HG02870 (cell line): ENCODE results near the gene CTBP1.
"Not testable (repeated sequence)": the region's sequence is repeated elsewhere in the genome, so short reads cannot be mapped to it uniquely, and the experiment has no call there.

Experiments used
- ATAC-seq: cut with Tn5 transposase; IDR thresholded peaks from one replicate; pipeline ENCODE4 v1.9.1; 2021; ENCODE audit warnings: mild to moderate bottlenecking, moderate library complexity; ENCODE audit not compliant: unreplicated experiment

CTBP1 gene

DNA sequence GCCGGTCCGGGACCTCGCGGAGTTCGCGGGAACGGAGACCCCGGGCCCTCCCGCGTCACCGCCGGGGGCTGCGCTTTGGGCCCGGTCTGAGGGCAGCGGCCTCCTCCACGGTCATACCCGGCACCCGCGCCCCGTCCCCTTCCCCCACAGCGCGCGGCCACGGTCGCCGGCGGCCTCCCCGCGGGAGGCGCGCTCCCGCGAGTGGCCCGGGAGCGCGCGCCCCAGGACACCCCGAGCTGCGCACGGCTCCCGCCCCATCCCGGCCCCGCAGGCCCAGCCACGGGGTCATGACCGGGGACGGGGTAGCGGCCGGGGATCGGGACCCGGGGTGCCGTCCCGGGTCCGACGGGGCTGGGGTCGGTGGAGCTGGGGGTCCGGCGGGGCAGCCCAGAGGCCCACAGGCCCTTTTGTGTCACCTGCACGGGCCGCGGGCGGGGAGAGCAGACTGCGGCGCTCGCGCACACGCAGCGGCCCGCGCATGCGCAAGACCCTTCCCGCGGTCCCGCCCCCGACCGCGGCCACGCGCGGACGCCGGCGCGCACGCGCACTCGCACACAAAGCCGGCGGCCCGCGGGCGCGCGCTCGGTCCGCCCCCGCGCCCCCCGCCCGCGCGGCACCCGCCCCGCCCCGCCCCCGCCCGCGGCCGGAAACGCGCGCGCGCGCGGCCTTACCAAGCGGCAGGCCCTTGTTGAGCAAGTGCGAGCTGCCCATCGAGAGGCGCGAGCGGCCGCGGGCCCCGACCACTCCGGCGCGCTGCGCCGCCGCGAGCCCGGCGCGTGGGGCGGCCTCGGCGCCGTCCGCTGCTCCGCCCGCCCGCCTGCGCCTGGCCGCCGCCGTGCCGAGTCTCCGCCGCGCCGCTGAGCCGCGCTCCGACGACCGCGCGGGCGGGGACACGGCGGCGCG is at the start of gene CTBP1:
Gene CTBP1 (minus strand): TSS at position 886 of the 903 bp plus-strand sequence. CDS start 7,799 bp downstream, outside the sequence.
- ATAC-seq: peak; percentile 34

DNA sequence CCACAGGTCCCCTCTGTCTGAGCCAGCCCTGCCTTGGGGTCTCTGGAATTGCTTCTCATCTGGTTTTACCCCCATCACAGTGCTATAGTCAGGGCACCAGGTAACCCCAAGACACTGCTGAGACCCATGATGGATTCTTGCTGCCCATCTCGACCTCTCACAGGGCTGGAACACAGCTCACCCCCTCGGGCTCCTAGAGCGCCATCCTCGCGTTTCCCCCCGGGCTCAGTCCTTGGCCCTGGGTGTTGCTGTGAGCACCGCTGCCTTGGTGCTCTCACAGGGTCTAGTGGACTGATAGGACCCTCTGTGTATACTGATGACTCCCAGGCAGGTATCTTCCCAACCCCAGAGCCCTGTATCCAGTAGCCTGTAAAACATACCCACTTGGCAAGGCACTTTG is 49.5 kb upstream of the CTBP1 start:
- no peak for ATAC-seq

DNA sequence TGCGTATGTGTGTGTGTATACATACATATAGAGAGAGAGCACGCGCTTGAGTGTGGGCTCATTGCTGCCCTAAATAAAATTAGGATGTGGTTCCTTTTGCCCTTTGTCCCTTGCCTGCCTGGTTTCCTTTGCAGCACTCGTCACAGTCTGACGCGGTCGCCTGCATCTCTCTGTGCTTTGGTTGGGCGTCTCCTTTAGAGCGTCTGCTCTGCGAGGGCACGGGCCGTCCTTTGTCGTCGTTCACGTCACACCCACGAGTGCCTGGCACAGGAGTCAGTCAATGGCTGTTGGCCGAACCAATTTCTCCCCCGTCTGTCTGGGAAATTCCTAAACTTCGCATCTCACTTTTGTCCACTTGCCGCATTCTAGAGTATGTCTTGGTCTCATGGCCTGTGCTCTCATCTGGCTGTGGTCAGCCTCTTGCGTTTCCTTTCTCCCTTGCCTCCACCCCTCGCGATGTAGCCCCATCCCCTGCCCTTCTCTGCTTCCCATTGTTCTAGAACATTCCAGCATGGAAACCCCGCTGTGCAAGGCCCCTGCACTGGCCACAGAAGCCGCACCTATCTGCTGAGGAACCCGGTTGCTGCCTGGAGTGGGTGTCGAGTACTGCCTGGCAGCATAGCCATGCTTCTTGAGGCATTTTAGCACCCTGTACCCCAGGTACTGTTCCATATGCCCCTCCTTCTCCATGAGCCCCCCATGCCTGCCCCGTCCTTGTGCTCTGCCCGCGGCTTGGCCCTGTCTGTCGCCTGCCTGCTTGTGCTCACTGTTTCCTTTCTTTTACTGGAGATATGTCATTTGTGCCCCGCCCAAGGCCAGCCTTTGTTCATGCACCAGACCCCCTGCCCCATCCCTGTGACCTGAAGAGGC is 48.8 kb upstream of the CTBP1 start:
- no peak for ATAC-seq

DNA sequence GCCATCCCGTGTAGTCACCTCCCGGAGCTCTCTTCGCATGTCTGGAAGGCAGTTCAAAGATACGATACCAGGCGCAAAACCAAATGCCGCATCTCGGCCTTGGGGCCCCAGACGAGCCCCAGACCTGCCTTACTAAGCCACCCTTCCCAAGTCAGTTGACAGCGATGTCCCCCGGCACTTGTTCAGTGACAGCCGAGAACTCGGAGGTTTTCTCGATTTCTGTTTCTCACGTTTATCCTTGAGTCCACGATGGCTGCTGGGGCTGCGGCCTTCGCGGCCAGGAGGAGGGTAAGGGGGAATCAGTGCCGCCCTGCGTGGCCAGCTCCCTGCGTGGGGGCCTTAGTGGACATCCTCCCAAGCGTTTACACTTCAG is 48.1 kb upstream of the CTBP1 start:
- ATAC-seq: no peak

DNA sequence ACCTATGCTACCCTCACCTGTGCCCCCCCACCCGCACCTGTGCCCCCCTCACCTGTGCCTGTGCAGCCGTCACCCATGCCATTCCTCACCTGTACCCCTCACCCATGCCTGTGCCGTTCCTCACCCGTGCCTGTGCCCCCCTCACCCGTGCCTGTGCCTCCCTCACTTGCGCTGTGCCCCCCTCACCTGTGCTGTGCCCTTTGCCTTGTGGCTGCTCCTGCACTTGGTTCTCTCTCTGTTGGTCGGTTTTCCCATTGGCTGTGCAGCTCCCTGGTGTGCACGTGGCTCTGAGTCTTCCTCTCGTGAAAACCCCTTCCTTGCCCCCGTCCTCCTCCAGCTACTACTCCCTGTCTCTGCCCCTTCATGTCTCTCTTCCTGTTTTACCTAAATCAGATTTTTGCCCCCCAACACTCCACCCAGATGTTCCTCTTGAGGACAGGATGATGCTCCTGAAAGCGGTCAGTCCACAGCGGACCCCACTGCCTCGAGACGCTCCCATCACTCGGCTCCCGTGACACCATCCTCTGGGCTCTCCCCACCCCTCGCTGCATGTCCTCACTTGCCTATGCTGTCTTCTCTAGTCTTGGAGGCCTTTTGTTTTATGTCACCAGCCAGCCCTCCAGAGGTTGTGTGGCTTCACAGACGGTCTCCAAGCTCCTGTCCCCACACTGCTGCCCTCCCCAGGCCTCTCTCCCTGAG is 47.5 kb upstream of the CTBP1 start:
- no peak for ATAC-seq

DNA sequence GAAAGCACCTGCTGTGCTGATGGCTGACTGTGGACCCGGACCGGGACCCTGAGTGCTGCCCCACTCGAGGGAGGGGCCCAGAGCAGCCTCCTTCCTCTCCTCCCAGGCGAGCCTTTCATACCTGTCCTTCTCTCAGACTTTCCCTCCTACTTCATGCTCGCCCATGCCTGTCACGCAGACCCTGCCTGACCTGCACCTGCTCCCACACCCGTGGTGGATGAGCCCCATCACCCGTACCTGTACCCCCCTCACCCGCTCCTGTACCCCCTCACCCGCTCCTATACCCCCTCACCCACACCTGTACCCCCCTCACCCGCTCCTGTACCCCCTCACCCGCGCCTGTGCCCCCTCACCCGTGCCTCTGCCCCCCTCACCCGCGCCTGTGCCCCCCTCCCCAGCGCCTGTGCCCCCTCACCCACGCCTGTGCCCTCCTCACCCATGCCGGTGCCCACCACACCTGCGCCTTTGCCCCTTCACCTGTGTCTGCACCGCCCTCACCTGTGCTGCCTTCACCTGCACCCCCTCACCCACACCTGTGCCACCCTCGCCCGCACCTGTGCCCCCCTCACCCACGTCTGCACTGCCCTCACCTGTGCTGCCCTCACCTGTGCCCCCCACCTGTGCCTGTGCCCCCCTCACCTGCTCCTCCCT is 46.6 kb upstream of the CTBP1 start:
- no peak for ATAC-seq

DNA sequence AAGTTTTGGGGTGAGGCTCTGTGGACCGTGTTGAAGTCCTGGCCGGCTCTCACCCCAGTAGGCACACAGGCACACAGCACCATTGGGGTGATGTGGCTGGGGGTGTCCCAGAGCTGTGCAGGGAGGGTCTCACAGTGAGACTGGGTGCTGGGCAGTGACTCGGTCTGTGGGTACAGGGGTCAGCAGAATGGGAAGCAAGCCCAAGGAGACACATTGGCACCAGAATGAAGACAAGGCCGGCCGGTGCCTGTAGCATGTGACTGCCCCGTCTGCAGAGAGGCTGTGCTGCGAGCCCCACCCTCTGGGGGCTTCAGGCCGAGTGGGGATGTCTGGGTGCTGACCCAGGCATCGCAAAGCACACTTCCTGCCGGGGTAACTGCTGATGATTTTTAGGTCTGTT is 46.0 kb upstream of the CTBP1 start:
- ATAC-seq: no peak

DNA sequence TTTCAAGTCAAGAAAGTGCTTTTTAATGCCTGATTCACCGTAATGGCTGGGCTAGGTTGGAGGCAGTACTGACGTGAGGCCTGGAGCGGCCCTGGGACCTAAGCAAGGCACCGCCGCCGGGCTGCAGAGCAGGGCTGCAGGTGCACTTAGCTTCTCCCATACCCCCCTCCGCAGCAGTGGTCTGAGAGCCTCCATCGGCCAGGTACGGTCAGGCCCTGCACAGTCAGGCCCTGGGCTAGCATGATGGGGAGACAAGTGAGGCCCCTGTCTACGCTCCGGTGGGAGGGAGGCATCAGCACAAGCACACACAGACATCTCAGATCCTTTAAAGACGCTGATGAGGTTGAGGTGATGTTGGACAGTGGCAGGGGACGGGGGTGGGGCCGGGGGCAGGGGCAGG is 45.5 kb upstream of the CTBP1 start:
- ATAC-seq: no peak

DNA sequence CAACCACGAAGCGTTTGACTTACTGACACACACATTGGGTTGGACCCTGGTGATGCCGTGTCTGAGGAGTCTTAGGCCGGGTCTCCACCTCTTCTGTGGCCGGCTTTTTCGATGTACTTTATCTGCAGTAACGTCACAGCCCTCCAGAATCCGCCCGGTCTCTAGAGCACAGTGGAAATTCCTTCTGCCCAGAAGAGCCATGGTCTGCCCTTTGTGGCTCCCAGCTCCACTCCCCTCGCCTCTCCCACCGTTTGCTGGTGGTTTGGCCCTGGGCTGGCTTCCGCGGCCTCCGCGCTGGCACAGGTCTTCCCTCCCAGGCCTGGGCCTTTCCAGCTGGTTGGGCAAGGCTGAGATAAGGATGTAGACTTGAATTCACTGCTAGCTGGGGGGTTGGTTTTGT is 45.1 kb upstream of the CTBP1 start:
- ATAC-seq: no peak

DNA sequence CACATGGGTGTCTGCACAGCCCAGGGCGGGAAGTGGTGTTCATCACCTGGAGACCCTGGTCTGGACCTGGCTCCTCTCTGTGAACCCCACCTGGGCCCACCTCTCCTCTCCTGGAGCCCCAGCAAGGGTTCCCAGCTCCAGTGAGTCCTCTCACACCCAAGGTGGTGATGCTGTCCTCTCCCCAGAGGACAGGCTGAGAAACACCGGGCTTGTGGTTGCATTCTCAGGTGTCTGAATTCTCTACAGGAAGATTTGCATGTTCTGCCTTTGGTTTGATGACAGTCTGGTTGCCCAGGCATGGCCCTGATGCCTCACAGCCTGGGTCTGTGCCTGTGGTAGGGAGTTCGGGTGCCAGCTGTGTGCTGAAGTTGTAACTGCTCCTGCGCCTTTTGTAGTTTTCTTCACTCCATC is 44.6 kb upstream of the CTBP1 start:
- no peak for ATAC-seq

DNA sequence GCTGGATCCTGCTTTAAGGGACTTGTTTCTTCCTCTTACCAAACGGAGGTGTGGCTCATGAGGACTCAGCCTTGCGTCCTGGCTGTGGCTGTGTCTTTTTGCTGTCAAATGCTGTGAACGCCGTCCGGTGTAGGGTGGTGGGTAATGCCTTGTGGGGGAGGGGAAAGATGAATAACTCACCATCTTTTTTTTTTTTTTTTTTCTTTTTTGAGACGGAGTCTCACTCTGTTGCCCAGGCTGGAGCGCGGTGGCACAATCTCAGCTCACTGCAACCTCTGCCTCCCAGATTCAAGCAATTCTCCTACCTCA is 43.7 kb upstream of the CTBP1 start:
- not testable (repeated sequence) for ATAC-seq

DNA sequence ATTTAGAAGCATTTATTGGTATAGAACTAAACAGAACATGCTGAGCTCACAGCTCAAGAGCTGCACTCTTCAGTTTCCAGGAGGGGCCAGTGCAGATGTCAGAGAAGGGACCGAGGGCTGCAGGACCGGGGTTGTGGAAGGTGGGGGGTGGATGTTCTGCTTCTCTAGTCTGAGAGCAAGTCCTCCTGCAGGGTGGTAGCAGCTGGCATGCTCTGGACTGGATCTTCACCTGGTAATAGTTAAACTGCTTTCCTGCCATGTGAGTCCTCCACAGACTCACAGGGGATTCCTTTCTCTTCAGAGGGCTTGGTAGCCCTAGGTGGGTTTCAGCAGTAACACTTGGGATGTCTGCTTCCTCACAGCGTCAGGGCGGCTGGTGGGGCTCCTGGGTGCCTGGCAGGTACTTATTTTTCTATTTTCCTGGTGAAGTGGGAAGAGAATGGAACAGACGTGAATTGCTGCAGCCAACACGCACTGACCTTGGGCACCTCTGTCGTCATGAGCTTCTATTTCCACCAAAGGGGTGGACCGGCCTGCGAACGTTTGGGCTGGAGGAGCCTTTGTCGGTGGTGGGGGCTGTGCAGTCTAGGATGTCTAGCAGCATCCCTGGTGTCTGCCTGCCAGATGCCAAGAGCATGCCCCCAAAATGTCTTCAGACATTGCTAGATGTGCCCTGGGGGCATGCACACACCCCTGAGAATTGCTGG is 43.2 kb upstream of the CTBP1 start:
- no peak for ATAC-seq

DNA sequence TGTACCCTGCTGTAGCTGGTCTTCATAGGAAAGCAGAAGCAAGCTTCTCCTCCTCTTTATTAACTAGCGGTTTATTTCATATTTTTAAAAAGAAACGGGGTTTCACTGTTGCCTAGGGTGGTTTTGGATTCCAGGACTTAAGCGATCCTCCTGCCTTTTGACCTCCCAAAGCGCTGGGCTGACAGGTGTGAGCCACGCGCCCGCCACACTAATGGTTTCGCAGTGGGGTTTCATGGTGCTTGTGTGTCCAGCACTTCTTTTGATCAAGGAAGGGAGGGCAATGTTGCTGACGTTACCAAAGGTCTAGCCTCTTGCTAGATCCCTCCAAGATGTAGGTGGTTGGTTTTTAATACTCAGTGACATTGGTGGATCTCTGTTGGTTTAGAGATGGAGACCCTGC is 42.2 kb upstream of the CTBP1 start:
- no peak for ATAC-seq

DNA sequence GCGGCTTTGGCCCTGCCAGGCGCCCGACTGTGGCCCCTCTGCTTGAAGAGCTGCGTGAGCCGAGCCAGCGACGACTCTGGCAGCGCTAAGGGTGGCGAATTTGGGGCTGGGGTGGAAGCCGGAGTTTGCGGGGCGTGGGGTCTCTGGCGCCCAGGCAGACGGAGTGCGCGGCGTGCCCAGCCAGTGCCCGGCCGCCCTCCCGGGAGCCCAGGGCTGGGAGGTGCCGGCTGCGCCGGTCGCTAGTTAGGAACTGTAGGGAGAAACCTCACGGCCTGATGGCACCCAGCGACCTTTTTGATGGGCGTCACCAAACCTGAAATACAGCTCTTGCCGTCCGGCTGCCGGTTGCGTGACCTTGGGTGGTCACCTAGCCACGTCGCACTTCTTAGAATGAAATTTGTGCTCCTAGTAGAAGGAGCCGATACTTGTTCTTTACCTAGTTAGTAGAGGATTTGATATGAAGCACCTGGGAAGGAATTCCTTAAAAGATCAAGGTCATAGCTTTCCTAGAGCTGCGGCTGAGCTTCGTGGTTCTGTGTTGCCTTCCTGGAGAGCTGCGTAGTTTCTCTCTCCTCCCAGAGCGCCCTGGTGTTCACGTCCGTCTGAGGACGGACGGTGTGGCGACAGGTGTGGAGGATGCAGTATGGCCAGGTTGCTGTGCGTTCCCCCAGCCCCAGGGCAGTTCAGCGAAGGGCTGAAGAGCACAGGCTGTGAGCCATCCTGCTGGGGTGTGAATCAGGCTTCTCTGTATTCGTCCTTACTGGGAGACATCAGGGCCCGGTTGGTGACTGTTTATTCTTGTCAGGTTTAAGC is 41.4 kb upstream of the CTBP1 start:
- ATAC-seq: no peak

DNA sequence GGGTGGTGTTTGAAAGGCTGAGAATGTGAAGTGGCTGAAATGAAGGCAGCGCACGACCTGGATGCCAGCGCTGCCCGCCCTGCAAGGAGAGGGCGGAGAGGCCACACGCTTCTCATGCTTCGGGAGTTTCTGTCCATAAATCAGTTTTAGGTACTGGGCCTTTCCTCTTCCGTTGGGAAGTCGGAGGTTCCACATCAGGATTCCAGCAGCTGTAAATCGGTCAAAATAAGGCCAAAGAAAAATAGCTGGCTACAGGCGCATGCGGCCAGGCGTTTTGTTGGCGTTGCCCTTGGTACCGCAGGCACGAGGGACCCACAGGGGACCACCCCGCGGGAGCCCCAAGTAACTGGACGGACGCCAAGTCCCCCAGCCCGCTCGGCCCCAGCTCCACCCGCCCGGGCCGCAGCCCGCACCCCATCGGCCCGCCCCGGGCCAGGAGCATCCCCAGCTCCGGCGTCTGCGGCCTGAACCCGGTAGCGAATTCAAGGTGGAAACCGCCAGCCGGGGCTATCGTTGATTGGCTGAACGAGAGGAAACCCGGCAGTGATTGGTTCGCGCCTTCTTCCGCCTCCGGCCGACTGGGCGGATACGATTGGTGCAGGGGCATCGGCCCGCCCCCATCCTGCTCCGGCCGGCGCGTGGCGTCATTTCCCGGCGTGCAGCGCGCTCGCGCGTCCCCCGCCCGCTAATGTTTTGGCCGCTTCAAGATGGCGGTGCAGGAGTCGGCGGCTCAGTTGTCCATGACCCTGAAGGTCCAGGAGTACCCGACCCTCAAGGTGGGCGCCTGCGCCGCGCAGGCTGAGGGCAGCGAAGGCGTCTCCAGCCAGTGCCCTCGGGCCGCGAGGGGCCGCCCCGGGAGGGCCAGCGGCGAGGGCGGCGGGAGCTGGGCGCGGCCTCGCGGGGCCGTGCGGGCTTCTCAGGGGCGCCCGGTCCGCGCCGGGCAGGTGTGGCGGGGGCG is 40.6 kb upstream of the CTBP1 start, which contains the start of gene MAEA:
Gene MAEA (plus strand): TSS at position 685 of the 958 bp plus-strand sequence. CDS start 23 bp downstream, at position 708.
- peak; percentile 93 for ATAC-seq

DNA sequence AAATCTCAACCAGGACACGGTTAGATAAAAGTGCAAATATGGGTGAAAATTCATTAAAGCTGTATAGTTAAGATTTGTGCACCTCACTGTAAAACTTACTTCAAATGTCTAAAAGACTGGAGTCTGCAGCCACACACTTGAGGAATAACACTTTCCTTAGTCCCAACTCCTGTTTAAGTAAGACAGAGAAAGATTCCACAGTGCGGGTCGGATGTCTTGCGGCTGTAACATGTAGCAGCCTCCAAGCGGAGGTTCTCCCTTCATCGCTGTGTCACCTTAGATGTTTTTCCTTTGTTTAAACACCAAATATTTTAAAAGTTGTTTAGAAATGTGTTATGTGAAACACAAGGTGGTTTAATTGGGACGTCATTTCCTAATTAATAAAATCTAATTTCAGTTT is 39.9 kb upstream of the CTBP1 start:
- no peak for ATAC-seq

DNA sequence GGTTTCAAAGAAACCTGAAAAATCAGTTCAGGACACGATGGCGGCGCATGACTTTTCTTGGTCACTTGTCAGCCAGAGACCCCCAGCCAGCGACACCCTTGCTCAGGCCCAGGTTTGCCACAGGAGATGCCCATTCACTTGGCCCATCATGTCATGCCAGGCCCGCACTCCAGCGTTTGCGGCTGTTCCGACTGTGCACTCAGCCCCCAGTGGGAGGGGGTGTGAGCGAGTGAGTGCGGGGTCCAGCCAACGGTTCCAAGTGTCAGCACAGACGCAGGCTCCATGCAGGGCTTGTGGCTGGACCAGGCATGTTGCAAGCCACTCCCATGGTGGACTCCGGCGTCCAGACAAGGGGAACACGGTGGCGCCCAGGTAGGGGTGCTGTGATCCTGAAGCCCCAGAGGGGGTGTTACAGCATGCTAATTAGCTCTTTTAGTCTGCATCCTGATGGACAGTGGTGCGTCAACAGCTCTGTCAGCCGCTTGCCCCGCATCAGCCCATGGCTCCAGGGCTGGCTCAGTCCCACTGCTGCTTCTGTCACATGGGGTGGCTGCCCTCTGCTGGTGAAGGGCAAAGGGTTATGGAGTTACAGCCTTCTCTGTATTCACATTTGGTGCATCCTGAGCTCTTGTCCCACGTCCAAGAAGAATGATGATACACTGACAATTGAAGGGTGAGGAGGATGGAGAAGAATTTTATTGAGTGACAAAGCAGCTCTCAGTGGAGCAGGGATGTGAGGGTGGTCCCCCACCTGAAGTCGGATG is 37.0 kb upstream of the CTBP1 start:
- ATAC-seq: no peak
